Measurements from ENCODE around the gene NSDHL.

GRCh38 chrX:152847281-152847680 is 16.4 kb downstream of the NSDHL start:
- no peak for TF ChIP-seq RCOR1 (IDR thresholded peaks at IDR 0.05; ENCODE audit: insufficient replicate concordance, low read length)
- TF ChIP-seq CHD1 (IDR thresholded peaks at IDR 0.05; ENCODE audit: low read depth, low read length), result no peak
- TF ChIP-seq CTCF (conservative IDR thresholded peaks at IDR 0.05; ENCODE audit: low read depth, low read length), result no peak
- TF ChIP-seq POLR2A (IDR thresholded peaks at IDR 0.05; ENCODE audit: low read depth, low read length), result no peak
- no peak for TF ChIP-seq NFE2L2 (IDR thresholded peaks at IDR 0.05; ENCODE audit: low read depth, low read length)
